Fibroblast of villous mesenchyme (primary cell): ENCODE results near the gene NUSAP1. TPM values are rescaled to one million over a fixed set of nuclear protein-coding genes. Genes with fewer than 3 reads are reported as not detected.
A peak's percentile ranks its signal among the peaks of the same experiment; 100 is the strongest.
"Not testable (repeated sequence)": the region's sequence is repeated elsewhere in the genome, so short reads cannot be mapped to it uniquely, and the experiment has no call there.

Source experiments
- DNase-seq: peaks from one replicate; pipeline ENCODE4 v3.0.0-alpha.2; 2010; ENCODE audit warnings: low read depth
- H3K4me3 ChIP-seq: 2 replicates; pipeline ENCODE4 v1.5.1; 2011; ENCODE audit warnings: low read depth, mild to moderate bottlenecking, low read length
- total RNA-seq: library from RNA; depleted of rRNA; stranded (reverse); fragments of >200 nt; gene quantifications from 2 replicates; pipeline ENCODE4 v1.2.3, GENCODE V29; 2012
- TF ChIP-seq, protein P1 (sequence below): IDR thresholded peaks from 2 replicates; pipeline ENCODE4 v1.5.1; 2012; ENCODE audit warnings: low read depth, mild to moderate bottlenecking, low read length; ENCODE audit not compliant: insufficient read depth

NUSAP1 gene, protein sequence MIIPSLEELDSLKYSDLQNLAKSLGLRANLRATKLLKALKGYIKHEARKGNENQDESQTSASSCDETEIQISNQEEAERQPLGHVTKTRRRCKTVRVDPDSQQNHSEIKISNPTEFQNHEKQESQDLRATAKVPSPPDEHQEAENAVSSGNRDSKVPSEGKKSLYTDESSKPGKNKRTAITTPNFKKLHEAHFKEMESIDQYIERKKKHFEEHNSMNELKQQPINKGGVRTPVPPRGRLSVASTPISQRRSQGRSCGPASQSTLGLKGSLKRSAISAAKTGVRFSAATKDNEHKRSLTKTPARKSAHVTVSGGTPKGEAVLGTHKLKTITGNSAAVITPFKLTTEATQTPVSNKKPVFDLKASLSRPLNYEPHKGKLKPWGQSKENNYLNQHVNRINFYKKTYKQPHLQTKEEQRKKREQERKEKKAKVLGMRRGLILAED
- total RNA-seq: 28.3 and 59.2 TPM in 2 replicates

DNA sequence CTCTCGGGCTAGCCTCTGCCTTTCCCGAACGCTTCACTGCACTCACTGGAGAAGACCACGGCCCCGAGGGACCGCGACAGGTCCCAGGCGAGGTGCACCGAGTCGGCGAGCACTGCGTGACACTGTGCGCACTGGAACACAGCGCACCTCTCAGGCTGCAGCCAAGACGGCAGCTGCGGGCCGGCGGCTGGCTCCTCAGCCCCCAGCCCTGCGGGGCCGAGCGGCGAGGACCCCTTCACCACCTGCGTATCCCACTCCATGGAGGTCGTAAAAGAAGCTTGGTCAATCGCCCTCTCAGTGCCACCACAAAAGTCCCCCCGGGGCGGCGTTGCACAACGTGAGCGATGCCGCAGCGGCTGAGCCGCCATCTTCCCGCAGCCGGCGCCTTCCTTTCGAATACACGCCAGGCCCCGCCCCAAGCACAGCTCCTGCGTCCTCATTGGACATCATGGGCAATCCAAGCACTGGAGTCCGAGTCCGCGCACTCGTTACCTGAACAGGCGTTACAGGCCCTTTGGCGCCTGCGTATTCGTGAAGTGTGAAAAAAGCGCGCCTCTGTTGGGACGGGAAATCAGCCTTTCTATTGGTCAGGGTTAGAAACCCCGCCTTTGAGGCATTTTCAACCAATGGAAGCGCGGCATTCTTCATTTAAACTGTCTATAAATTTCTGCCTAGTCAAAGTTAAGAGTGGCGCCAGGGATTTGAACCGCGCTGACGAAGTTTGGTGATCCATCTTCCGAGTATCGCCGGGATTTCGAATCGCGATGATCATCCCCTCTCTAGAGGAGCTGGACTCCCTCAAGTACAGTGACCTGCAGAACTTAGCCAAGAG lies at the start of gene NUSAP1, which contains the start of gene OIP5:
TSS of gene NUSAP1 (plus strand) at position 688 of the 832 bp plus-strand sequence. CDS start at position 765, 77 bp downstream.
TSS of gene OIP5 (minus strand) at position 398 of the 832 bp plus-strand sequence. CDS start at position 368, 30 bp downstream.
- peak within 1 kb of the TSS; percentile 91 for H3K4me3 ChIP-seq
- DNase-seq: peak; percentile 100
- TF ChIP-seq, protein P1, sequence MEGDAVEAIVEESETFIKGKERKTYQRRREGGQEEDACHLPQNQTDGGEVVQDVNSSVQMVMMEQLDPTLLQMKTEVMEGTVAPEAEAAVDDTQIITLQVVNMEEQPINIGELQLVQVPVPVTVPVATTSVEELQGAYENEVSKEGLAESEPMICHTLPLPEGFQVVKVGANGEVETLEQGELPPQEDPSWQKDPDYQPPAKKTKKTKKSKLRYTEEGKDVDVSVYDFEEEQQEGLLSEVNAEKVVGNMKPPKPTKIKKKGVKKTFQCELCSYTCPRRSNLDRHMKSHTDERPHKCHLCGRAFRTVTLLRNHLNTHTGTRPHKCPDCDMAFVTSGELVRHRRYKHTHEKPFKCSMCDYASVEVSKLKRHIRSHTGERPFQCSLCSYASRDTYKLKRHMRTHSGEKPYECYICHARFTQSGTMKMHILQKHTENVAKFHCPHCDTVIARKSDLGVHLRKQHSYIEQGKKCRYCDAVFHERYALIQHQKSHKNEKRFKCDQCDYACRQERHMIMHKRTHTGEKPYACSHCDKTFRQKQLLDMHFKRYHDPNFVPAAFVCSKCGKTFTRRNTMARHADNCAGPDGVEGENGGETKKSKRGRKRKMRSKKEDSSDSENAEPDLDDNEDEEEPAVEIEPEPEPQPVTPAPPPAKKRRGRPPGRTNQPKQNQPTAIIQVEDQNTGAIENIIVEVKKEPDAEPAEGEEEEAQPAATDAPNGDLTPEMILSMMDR: no peak

DNA sequence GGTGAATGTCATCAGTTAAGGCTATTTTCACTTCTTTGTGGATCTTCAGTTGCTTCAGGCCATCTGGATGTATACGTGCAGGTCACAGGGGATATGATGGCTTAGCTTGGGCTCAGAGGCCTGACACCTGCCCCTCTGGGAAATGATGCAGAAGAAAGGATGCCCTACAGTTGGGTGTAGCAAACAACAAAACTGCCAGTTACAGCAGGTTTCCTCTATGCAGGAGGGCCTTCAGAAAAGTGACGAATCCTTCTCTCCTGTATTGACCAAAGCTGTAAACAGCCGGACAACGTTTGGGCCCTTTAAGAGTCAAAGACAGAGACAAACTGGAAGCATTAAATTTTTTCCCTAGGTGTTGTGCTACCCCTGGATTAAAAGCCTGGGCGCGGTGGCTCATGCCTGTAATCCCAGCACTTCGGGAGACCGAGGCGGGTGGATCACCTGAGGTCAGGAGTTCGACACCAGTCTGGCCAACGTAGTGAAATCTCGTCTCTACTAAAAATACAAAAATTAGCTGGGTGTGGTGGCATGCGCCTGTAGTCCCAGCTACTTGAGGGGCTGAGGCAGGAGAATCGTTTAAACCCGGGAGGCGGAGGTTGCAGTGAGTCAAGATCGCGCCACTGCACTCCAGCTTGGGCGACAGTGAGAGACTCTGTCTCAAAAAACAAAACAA lies 49.6 kb upstream of the NUSAP1 start:
- peak overlapping the region; percentile 94 for H3K4me3 ChIP-seq
- not testable (repeated sequence) for DNase-seq

DNA sequence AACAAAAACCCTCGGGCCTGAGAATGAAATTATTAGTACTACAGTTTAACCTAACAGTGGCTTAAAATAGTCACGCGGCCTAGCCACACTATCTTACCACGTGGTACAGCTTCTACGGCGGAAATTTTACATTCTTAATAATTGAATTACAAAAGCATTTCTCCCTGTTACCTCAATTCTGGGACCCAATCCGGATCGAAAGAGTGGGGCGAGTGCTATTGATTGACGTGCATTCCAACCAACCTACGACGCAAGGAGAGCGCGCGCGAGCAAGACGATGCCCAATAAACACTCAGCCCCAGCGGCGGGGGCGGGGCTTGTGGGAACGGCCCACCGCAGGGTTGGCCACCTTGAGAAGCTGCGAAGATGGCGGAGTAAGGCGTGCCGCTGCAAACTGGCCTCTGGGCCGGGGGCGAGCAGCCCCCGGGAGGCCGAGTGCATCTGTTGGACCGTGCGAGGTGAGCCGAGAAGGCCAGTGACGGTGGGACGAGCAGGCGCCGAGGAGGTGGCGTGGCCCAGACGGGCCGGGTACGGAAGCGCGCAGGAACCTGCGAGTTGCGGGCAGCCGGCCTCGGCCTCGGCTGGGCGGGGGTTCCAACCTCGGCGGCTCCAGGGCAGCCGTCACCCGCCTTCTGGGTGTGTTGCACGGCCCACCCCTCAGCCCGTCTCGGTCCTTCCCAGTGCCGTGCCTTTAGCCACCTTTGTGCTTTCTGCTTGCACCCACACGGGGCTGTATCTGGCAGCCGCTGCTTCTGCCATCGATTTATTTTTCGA lies 48.8 kb upstream of the NUSAP1 start:
- TF ChIP-seq, protein P1: no peak
- DNase-seq: peak; percentile 100
- peak overlapping the region; percentile 94 for H3K4me3 ChIP-seq

DNA sequence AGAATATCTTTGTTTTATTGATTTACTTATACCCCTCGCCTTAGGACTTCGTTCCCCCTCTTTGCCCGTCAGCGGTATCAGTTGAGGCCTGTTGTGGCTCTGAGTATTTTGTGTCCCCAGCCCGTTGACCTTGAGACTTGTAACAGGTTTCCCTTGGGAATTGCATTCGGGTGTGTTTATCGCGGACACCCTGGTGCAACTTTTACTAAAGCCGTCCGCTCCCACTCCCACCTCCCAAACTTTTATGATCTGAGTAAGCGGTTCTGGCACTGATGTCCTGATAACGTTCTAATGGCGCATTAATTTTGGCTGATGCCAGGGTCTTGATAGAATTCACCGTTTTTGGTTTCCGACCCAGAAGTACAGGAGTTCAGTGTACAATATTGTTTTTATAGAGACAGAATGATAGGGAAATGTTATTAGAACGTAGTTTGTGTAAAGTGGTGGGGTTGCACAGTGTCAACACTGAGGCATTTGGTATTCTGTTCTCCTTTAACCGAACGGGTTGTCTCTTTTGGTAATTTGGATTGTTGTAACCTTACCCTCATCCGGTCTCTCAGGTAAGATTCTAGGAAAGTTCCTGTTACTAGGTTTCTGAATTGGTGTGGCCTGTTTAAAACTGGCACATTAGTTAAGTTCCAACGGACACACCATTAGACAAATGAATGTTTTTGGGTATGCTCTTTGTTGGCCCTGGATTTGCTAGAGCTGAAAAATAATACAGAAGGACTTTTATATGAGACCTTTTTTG lies 48.1 kb upstream of the NUSAP1 start:
- peak; percentile 58 for DNase-seq
- H3K4me3 ChIP-seq: peak overlapping the region; percentile 94
- TF ChIP-seq, protein P1: no peak

DNA sequence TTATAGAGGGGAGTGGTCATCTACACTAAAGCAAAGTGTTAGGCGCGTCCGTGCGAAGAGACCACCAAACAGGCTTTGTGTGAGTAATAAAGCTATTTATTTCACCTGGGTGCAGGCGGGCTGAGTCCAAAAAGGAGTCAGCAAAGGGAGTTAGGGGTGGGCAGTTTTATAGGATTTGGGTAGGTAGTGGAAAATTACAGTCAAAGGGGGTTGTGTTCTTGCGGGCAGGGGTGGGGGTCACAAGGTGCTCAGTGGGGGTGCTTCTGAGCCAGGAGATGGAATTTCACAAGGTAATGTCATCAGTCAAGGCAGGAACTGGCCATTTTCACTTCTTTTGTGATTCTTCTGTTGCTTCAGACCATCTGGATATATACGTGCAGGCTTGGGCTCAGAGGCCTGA lies 47.4 kb upstream of the NUSAP1 start:
- no peak for DNase-seq
- TF ChIP-seq, protein P1: no peak
- peak overlapping the region; percentile 94 for H3K4me3 ChIP-seq

DNA sequence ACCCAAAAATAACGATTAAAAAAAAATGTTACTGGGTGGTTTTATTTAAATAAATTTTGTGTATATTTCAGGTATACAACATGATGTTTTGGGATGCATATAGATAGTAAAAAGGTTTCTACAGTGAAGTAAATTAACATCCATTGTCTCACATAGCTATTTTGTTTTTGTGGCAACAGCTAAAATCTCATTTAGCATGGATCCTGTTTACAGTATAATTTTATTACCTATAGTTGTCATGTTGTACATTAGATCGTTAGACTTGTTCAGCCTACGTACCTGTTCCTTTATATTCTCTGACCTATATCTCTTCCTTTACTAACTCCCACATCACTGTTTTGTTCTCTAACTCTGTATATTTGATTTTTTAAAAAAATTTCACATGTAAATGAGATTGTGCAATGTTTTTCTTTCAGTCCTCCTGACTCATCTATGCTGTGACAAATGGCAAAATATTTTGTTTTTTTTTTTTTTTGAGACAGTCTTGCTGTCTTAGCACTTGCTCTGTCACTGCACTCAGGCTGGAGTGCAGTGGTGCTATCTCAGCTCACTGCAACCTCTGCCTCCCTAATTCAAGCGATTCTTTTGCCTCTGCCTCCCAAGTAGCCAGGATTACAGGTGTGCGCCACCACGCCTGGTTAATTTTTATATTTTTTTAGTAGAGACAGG lies 45.9 kb upstream of the NUSAP1 start:
- peak; percentile 55 for DNase-seq
- H3K4me3 ChIP-seq: no peak overlapping the region
- TF ChIP-seq, protein P1: no peak
